ENCODE measurements around the gene SLC2A14. TPM values are rescaled to one million over a fixed set of nuclear protein-coding genes. Genes with fewer than 3 reads are reported as not detected.
"Not testable (repeated sequence)": the region's sequence is repeated elsewhere in the genome, so short reads cannot be mapped to it uniquely, and the experiment has no call there.

The SLC2A14 gene
- total RNA-seq, 2 donors from 2014 or later: 10.7 TPM; not detected in 1

DNA sequence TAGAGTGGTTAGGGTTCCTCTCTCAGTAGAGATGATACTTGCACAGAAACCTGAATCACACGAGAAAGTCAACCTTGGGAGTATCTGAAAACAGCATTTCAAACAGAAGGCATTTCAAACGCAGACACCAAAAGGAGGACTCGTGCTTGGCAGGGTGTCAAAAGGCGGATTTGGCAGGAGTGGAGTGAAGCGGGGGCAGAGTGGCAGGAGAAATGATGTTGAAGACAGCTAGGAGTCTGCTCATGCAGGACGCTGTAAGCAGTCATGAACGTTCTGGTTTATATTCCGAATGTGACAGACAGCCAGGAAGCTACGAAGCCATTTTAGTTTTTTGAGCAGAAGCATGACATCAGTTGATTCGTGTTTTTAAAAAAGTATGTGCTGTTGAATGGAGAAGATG, 33.5 kb downstream of the SLC2A14 start:
- H3K4me1 ChIP-seq (replicated peaks); intact Hi-C loops (cut with DNase I); H3K27me3 ChIP-seq (replicated peaks; ENCODE audit: insufficient read depth); H3K4me3 ChIP-seq; H3K27ac ChIP-seq; H3K9me3 ChIP-seq; H3K36me3 ChIP-seq; DNase-seq (ENCODE audit: low spot score): not testable (repeated sequence)
- WGBS: 17% methylated on average over 10 of the region's 10 CpGs

DNA sequence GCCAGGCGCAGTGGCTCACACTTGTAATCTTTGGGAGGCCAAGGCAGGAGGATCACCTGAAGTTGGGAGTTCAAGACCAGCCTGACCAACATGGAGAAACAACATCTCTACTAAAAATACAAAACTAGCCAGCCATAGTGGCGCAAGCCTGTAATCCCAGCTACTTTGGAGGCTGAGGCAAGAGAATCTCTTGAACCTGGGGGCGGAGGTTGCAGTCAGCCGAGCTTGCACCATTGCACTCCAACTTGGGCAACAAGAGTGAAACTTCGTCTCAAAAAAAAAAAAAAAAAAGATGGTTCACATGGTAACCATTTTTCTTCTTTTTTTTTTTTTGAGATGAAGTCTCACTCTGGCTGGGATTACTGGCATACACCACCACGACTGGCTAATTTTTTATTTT, 35.3 kb downstream of the SLC2A14 start:
- no peak overlapping the region for H3K4me3 ChIP-seq
- no peaks in the 10 kb centered on the region for H3K27me3 ChIP-seq (replicated peaks; ENCODE audit: insufficient read depth)
- TF ChIP-seq POLR2AphosphoS5 (IDR thresholded peaks at IDR 0.05): no peak
- no peak for TF ChIP-seq POLR2A (IDR thresholded peaks at IDR 0.05)
- TF ChIP-seq, protein P1, sequence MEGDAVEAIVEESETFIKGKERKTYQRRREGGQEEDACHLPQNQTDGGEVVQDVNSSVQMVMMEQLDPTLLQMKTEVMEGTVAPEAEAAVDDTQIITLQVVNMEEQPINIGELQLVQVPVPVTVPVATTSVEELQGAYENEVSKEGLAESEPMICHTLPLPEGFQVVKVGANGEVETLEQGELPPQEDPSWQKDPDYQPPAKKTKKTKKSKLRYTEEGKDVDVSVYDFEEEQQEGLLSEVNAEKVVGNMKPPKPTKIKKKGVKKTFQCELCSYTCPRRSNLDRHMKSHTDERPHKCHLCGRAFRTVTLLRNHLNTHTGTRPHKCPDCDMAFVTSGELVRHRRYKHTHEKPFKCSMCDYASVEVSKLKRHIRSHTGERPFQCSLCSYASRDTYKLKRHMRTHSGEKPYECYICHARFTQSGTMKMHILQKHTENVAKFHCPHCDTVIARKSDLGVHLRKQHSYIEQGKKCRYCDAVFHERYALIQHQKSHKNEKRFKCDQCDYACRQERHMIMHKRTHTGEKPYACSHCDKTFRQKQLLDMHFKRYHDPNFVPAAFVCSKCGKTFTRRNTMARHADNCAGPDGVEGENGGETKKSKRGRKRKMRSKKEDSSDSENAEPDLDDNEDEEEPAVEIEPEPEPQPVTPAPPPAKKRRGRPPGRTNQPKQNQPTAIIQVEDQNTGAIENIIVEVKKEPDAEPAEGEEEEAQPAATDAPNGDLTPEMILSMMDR (IDR thresholded peaks at IDR 0.05): no peak
- no peaks in the 10 kb centered on the region for H3K36me3 ChIP-seq
- WGBS: 82% methylated on average over 6 of the region's 6 CpGs
- intact Hi-C loops (cut with DNase I): no loop called here
- no peaks in the 10 kb centered on the region for H3K9me3 ChIP-seq
- no peaks in the 10 kb centered on the region for H3K4me1 ChIP-seq (replicated peaks)
- H3K27ac ChIP-seq: no peak overlapping the region
- no peak for DNase-seq (ENCODE audit: low spot score)

DNA sequence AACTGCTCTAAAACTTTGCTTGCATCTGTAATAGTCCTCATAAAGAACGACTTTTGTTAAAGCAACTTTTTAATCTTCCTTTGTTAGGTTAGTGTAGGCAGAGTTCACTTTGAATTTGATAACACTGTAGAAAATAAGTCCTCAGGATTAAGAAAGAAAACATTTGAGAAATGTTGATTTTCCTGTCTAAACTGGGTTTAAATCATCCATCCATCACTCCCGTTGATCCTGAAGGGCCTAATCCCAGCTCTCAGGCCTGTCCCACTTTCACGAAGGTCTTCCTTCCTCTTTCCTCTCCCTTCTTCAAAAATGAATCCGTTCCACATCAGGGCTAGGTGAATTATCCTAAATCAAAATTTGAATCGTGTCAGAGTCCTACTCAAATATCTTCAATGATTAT, 36.9 kb downstream of the SLC2A14 start:
- Histone ChIP-seq H3K27ac (no peak overlapping the region), H3K4me1 (replicated peaks) (no peaks in the 10 kb centered on the region), H3K36me3 (no peaks in the 10 kb centered on the region), H3K4me3 (no peak overlapping the region), H3K27me3 (replicated peaks; ENCODE audit: insufficient read depth) (no peaks in the 10 kb centered on the region), H3K9me3 (no peaks in the 10 kb centered on the region)
- TF ChIP-seq POLR2A (IDR thresholded peaks at IDR 0.05) (no peak), POLR2AphosphoS5 (IDR thresholded peaks at IDR 0.05) (no peak)
- TF ChIP-seq, protein P1 (IDR thresholded peaks at IDR 0.05): no peak
- intact Hi-C loops (cut with DNase I): no loop called here
- no peak for DNase-seq (ENCODE audit: low spot score)
- 54% methylated on average over 5 of the region's 5 CpGs for WGBS

DNA sequence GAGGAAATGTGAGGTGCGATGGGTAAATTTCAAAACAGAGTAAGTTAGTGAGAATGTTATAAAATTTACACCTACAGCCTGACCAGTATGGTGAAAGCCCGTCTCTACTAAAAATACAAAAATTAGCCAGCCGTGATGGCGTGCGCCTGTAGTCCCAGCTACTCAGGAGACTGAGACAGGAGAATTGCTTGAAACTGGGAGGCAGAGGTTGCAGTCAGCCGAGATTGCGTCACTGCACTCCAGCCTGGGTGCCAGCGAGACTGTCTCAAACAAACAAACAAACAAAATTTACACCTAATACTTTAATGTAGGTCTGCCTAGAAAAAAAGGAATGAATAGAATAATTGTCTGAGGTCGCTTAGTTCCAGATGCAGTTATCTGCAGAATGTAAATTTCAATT, 37.6 kb downstream of the SLC2A14 start:
- no peaks in the 10 kb centered on the region for H3K36me3 ChIP-seq
- 83% methylated on average over 9 of the region's 9 CpGs for WGBS
- H3K4me1 ChIP-seq (replicated peaks): no peaks in the 10 kb centered on the region
- intact Hi-C loops (cut with DNase I): no loop called here
- TF ChIP-seq, protein P1 (IDR thresholded peaks at IDR 0.05): no peak
- TF ChIP-seq POLR2A (IDR thresholded peaks at IDR 0.05): no peak
- TF ChIP-seq POLR2AphosphoS5 (IDR thresholded peaks at IDR 0.05): no peak
- no peaks in the 10 kb centered on the region for H3K9me3 ChIP-seq
- H3K27me3 ChIP-seq (replicated peaks; ENCODE audit: insufficient read depth): no peaks in the 10 kb centered on the region
- DNase-seq (ENCODE audit: low spot score): no peak
- no peak overlapping the region for H3K27ac ChIP-seq
- H3K4me3 ChIP-seq: no peak overlapping the region

DNA sequence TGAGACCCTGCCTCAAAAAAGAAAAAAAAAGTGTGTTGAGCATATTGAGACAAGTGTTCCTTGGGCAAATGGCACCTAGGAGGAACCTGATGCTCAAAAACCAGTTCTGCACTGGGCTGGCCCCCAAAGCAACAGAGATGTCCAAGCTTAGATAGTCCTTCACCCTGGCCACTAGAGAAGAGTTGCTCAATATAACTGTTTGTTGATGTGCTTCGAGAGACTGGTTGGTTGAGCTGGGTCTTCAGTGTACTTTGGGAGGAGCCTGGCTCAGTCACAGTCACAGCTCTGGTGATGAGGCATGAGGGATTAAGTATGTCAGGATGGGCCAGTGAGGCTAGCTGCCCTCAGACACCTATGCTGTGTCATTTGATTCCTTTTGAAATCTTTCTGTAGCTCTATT, 38.0 kb downstream of the SLC2A14 start:
- TF ChIP-seq POLR2A (IDR thresholded peaks at IDR 0.05) (no peak), POLR2AphosphoS5 (IDR thresholded peaks at IDR 0.05) (no peak)
- TF ChIP-seq, protein P1 (IDR thresholded peaks at IDR 0.05): no peak
- no peak overlapping the region for H3K27ac ChIP-seq
- H3K36me3 ChIP-seq: no peaks in the 10 kb centered on the region
- H3K9me3 ChIP-seq: no peaks in the 10 kb centered on the region
- no peaks in the 10 kb centered on the region for H3K27me3 ChIP-seq (replicated peaks; ENCODE audit: insufficient read depth)
- WGBS: 65% methylated on average over 1 of the region's 1 CpG
- DNase-seq (ENCODE audit: low spot score): no peak
- no peak overlapping the region for H3K4me3 ChIP-seq
- no peaks in the 10 kb centered on the region for H3K4me1 ChIP-seq (replicated peaks)
- intact Hi-C loops (cut with DNase I): no loop called here
